GM23338 (cell line): ENCODE results near the gene CEACAM16. TPM values are rescaled to one million over a fixed set of nuclear protein-coding genes. Genes with fewer than 3 reads are reported as not detected.

Source experiments
- ATAC-seq: fragments of 200-7000 bp; cut with Tn5 transposase; 3 replicates; pipeline ENCODE4 v1.9.1; 2020
- DNase-seq: peaks from one replicate; pipeline ENCODE4 v3.0.0-alpha.2; 2015; ENCODE audit warnings: low spot score
- H2AFZ ChIP-seq: fragments of 200-600 bp; sonication (generic); 2 replicates; pipeline ENCODE4 v1.8.0; 2016; ENCODE audit warnings: antibody characterized with exemption, mild to moderate bottlenecking, moderate library complexity
- H3F3A ChIP-seq: fragments of 200-600 bp; sonication (generic); replicated peaks from 2 replicates; pipeline ENCODE4 v1.8.0; 2017; ENCODE audit warnings: antibody characterized with exemption, mixed run types, low read depth
- H3K27ac ChIP-seq: fragments of 200-600 bp; sonication (generic); 2 replicates; pipeline ENCODE4 v1.6.1; 2016; ENCODE audit warnings: low read depth
- H3K27me3 ChIP-seq: fragments of 200-600 bp; sonication (generic); 2 replicates; pipeline ENCODE4 v1.8.0; 2016; ENCODE audit warnings: mild to moderate bottlenecking, mixed run types, moderate library complexity; ENCODE audit not compliant: insufficient read depth
- H3K36me3 ChIP-seq: fragments of 200-600 bp; sonication (generic); 2 replicates; pipeline ENCODE4 v1.8.0; 2016; ENCODE audit warnings: mild to moderate bottlenecking; ENCODE audit not compliant: insufficient read depth
- H3K4me1 ChIP-seq: fragments of 200-600 bp; sonication (generic); 2 replicates; pipeline ENCODE4 v1.8.0; 2016; ENCODE audit warnings: mild to moderate bottlenecking, moderate library complexity; ENCODE audit not compliant: insufficient read depth
- H3K4me2 ChIP-seq: fragments of 200-600 bp; sonication (generic); 2 replicates; pipeline ENCODE4 v1.7.1; 2017; ENCODE audit warnings: mixed run types
- H3K4me3 ChIP-seq: fragments of 200-600 bp; sonication (generic); 2 replicates; pipeline ENCODE4 v1.6.1; 2016; ENCODE audit warnings: mixed run types
- H3K79me2 ChIP-seq: fragments of 200-600 bp; sonication (generic); replicated peaks from 2 replicates; pipeline ENCODE4 v1.8.0; 2017; ENCODE audit warnings: mild to moderate bottlenecking; ENCODE audit not compliant: insufficient read depth
- H3K9me2 ChIP-seq: fragments of 200-600 bp; sonication (generic); 2 replicates; pipeline ENCODE4 v1.8.0; 2017; ENCODE audit not compliant: insufficient read depth
- H4K20me1 ChIP-seq: fragments of 200-600 bp; sonication (generic); replicated peaks from 2 replicates; pipeline ENCODE4 v1.8.0; 2017; ENCODE audit warnings: mild to moderate bottlenecking; ENCODE audit not compliant: insufficient read depth
- H3K27ac Mint-ChIP-seq: 2 replicates; pipeline ENCODE4 v1.8.0; 2020; ENCODE audit warnings: inconsistent platforms, mild to moderate bottlenecking, moderate library complexity, mixed read lengths
- H3K27me3 Mint-ChIP-seq: 3 replicates; pipeline ENCODE4 v1.8.0; 2022; ENCODE audit warnings: low read depth, mild to moderate bottlenecking, moderate library complexity, mixed read lengths, inconsistent platforms; ENCODE audit not compliant: insufficient read depth, poor library complexity
- H3K36me3 Mint-ChIP-seq: 3 replicates; pipeline ENCODE4 v1.8.0; 2021; ENCODE audit warnings: low read depth, mild to moderate bottlenecking, inconsistent platforms, moderate library complexity, mixed read lengths
- H3K4me1 Mint-ChIP-seq: 3 replicates; pipeline ENCODE4 v1.8.0; 2020; ENCODE audit warnings: mild to moderate bottlenecking, inconsistent platforms, mixed read lengths
- H3K4me3 Mint-ChIP-seq: 3 replicates; pipeline ENCODE4 v1.8.0; 2021; ENCODE audit warnings: moderate library complexity, mild to moderate bottlenecking, inconsistent platforms, mixed read lengths
- H3K9me3 Mint-ChIP-seq: 3 replicates; pipeline ENCODE4 v1.8.0; 2020; ENCODE audit warnings: moderate library complexity, mild to moderate bottlenecking, inconsistent platforms, mixed read lengths
- CREB1 ChIP-seq: fragments of 250-450 bp; sonication (Bioruptor Pico); IDR thresholded peaks from 2 replicates; pipeline ENCODE4 v1.5.0; 2020; ENCODE audit warnings: low read depth, mild to moderate bottlenecking, moderate library complexity
- ETS1 ChIP-seq: IDR thresholded peaks from 2 replicates; pipeline ENCODE4 v1.6.1; 2016; ENCODE audit warnings: antibody characterized with exemption
- EZH2 ChIP-seq: fragments of 200-600 bp; sonication (generic); IDR thresholded peaks from one replicate; pipeline ENCODE4 v1.8.0; 2017; ENCODE audit warnings: antibody characterized with exemption, mild to moderate bottlenecking, low read depth; ENCODE audit not compliant: unreplicated experiment
- EZH2phosphoT487 ChIP-seq: fragments of 200-600 bp; sonication (generic); IDR thresholded peaks from one replicate; pipeline ENCODE4 v1.8.1; 2018; ENCODE audit warnings: antibody characterized with exemption; ENCODE audit not compliant: unreplicated experiment
- JUNB ChIP-seq: IDR thresholded peaks from one replicate; pipeline ENCODE4 v1.6.1; 2016; ENCODE audit warnings: antibody characterized with exemption; ENCODE audit not compliant: unreplicated experiment
- NANOG ChIP-seq: IDR thresholded peaks from 2 replicates; pipeline ENCODE4 v1.6.1; 2016; ENCODE audit warnings: antibody characterized with exemption, borderline replicate concordance
- POLR2AphosphoS5 ChIP-seq: IDR thresholded peaks from 2 replicates; pipeline ENCODE4 v1.6.1; 2016; ENCODE audit warnings: antibody characterized with exemption, low read depth
- STAT1 ChIP-seq: IDR thresholded peaks from one replicate; pipeline ENCODE4 v1.6.1; 2016; ENCODE audit warnings: antibody characterized with exemption; ENCODE audit not compliant: unreplicated experiment
- ZNF114 ChIP-seq: fragments of 250-450 bp; sonication (Bioruptor Pico); IDR thresholded peaks from 2 replicates; pipeline ENCODE4 v1.5.0; 2020; ENCODE audit warnings: mild to moderate bottlenecking, moderate library complexity
- ZNF331 ChIP-seq: fragments of 250-450 bp; sonication (Bioruptor Pico); IDR thresholded peaks from 2 replicates; pipeline ENCODE4 v1.5.0; 2020; ENCODE audit warnings: low read depth, mild to moderate bottlenecking, moderate library complexity
- polyA plus RNA-seq: library from polyadenylated mRNA; unstranded; fragments of >200 nt; fragmentation: Nextera tagmentation; extraction: Ambion mirVana; gene quantifications from 2 replicates; pipeline ENCODE4 v1.2.1, GENCODE V29; 2016
- total RNA-seq: library from RNA; depleted of rRNA; stranded (reverse); fragments of >200 nt; shearing (Covaris generic); gene quantifications from 2 replicates; pipeline ENCODE4 v1.2.3, GENCODE V29; 2014
- TF ChIP-seq, protein P1 (sequence below), 2 experiments: fragments of 200-600 bp in 1 of 2; sonication (generic) in 1 of 2; conservative IDR thresholded peaks; 2 replicates each; pipeline versions ENCODE4 v1.5.1 to v1.6.1; 2016 to 2017; ENCODE audit warnings: antibody characterized with exemption in 2 of 2, low read depth in 2 of 2, mild to moderate bottlenecking in 2 of 2, moderate library complexity in 1 of 2
- TF ChIP-seq, protein P2 (sequence below): IDR thresholded peaks from one replicate; pipeline ENCODE4 v1.6.1; 2018; ENCODE audit warnings: antibody characterized with exemption; ENCODE audit not compliant: unreplicated experiment
- TF ChIP-seq, protein P3 (sequence below): fragments of 250-450 bp; sonication (Bioruptor Pico); IDR thresholded peaks from 2 replicates; pipeline ENCODE4 v1.5.0; 2020; ENCODE audit warnings: mild to moderate bottlenecking, moderate library complexity

Gene CEACAM16
- total and polyA plus RNA-seq, 2 experiments from 2014 or later, result not detected

GRCh38 chr19:44663996-44664395, 35.0 kb upstream of the CEACAM16 start:
- H3K4me1 ChIP-seq, result 0 out of 2 replicates have a peak, but pooled peaks cover 6% of the 10 kb centered on the region
- no peak overlapping the region for H3K4me3 Mint-ChIP-seq
- H3K27ac Mint-ChIP-seq, result no peak overlapping the region
- H3K4me2 ChIP-seq, result no peak overlapping the region
- H3K4me1 Mint-ChIP-seq, result no peaks in the 10 kb centered on the region
- H3K27me3 Mint-ChIP-seq, result peaks cover 7% of the 10 kb centered on the region
- ATAC-seq (no peak), DNase-seq (no peak)
- no peaks in the 10 kb centered on the region for H3K27me3 ChIP-seq
- H3F3A ChIP-seq, result 0 out of 2 replicates have a peak, but pooled peaks cover 4% of the 10 kb centered on the region
- H3K36me3 ChIP-seq, result peaks cover 5% of the 10 kb centered on the region
- no peak overlapping the region for H3K27ac ChIP-seq
- H3K4me3 ChIP-seq, result no peak overlapping the region
- peaks cover 20% of the 10 kb centered on the region for H3K36me3 Mint-ChIP-seq
- no peaks in the 10 kb centered on the region; the same call in 2 of the 3 replicates for H3K9me3 Mint-ChIP-seq
- no peaks in the 10 kb centered on the region for H3K79me2 ChIP-seq
- TF ChIP-seq JUNB, result no peak
- TF ChIP-seq, protein P1, sequence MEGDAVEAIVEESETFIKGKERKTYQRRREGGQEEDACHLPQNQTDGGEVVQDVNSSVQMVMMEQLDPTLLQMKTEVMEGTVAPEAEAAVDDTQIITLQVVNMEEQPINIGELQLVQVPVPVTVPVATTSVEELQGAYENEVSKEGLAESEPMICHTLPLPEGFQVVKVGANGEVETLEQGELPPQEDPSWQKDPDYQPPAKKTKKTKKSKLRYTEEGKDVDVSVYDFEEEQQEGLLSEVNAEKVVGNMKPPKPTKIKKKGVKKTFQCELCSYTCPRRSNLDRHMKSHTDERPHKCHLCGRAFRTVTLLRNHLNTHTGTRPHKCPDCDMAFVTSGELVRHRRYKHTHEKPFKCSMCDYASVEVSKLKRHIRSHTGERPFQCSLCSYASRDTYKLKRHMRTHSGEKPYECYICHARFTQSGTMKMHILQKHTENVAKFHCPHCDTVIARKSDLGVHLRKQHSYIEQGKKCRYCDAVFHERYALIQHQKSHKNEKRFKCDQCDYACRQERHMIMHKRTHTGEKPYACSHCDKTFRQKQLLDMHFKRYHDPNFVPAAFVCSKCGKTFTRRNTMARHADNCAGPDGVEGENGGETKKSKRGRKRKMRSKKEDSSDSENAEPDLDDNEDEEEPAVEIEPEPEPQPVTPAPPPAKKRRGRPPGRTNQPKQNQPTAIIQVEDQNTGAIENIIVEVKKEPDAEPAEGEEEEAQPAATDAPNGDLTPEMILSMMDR (conservative IDR thresholded peaks at IDR 0.05; ENCODE audit: low read depth in 2 of 2), result no peak
- no peak for TF ChIP-seq POLR2AphosphoS5
- TF ChIP-seq, protein P2, sequence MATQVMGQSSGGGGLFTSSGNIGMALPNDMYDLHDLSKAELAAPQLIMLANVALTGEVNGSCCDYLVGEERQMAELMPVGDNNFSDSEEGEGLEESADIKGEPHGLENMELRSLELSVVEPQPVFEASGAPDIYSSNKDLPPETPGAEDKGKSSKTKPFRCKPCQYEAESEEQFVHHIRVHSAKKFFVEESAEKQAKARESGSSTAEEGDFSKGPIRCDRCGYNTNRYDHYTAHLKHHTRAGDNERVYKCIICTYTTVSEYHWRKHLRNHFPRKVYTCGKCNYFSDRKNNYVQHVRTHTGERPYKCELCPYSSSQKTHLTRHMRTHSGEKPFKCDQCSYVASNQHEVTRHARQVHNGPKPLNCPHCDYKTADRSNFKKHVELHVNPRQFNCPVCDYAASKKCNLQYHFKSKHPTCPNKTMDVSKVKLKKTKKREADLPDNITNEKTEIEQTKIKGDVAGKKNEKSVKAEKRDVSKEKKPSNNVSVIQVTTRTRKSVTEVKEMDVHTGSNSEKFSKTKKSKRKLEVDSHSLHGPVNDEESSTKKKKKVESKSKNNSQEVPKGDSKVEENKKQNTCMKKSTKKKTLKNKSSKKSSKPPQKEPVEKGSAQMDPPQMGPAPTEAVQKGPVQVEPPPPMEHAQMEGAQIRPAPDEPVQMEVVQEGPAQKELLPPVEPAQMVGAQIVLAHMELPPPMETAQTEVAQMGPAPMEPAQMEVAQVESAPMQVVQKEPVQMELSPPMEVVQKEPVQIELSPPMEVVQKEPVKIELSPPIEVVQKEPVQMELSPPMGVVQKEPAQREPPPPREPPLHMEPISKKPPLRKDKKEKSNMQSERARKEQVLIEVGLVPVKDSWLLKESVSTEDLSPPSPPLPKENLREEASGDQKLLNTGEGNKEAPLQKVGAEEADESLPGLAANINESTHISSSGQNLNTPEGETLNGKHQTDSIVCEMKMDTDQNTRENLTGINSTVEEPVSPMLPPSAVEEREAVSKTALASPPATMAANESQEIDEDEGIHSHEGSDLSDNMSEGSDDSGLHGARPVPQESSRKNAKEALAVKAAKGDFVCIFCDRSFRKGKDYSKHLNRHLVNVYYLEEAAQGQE, result no peak
- TF ChIP-seq ETS1, result no peak
- no peak for TF ChIP-seq EZH2phosphoT487
- TF ChIP-seq CREB1 (CRISPR knock-in tag), result no peak
- TF ChIP-seq, protein P3, sequence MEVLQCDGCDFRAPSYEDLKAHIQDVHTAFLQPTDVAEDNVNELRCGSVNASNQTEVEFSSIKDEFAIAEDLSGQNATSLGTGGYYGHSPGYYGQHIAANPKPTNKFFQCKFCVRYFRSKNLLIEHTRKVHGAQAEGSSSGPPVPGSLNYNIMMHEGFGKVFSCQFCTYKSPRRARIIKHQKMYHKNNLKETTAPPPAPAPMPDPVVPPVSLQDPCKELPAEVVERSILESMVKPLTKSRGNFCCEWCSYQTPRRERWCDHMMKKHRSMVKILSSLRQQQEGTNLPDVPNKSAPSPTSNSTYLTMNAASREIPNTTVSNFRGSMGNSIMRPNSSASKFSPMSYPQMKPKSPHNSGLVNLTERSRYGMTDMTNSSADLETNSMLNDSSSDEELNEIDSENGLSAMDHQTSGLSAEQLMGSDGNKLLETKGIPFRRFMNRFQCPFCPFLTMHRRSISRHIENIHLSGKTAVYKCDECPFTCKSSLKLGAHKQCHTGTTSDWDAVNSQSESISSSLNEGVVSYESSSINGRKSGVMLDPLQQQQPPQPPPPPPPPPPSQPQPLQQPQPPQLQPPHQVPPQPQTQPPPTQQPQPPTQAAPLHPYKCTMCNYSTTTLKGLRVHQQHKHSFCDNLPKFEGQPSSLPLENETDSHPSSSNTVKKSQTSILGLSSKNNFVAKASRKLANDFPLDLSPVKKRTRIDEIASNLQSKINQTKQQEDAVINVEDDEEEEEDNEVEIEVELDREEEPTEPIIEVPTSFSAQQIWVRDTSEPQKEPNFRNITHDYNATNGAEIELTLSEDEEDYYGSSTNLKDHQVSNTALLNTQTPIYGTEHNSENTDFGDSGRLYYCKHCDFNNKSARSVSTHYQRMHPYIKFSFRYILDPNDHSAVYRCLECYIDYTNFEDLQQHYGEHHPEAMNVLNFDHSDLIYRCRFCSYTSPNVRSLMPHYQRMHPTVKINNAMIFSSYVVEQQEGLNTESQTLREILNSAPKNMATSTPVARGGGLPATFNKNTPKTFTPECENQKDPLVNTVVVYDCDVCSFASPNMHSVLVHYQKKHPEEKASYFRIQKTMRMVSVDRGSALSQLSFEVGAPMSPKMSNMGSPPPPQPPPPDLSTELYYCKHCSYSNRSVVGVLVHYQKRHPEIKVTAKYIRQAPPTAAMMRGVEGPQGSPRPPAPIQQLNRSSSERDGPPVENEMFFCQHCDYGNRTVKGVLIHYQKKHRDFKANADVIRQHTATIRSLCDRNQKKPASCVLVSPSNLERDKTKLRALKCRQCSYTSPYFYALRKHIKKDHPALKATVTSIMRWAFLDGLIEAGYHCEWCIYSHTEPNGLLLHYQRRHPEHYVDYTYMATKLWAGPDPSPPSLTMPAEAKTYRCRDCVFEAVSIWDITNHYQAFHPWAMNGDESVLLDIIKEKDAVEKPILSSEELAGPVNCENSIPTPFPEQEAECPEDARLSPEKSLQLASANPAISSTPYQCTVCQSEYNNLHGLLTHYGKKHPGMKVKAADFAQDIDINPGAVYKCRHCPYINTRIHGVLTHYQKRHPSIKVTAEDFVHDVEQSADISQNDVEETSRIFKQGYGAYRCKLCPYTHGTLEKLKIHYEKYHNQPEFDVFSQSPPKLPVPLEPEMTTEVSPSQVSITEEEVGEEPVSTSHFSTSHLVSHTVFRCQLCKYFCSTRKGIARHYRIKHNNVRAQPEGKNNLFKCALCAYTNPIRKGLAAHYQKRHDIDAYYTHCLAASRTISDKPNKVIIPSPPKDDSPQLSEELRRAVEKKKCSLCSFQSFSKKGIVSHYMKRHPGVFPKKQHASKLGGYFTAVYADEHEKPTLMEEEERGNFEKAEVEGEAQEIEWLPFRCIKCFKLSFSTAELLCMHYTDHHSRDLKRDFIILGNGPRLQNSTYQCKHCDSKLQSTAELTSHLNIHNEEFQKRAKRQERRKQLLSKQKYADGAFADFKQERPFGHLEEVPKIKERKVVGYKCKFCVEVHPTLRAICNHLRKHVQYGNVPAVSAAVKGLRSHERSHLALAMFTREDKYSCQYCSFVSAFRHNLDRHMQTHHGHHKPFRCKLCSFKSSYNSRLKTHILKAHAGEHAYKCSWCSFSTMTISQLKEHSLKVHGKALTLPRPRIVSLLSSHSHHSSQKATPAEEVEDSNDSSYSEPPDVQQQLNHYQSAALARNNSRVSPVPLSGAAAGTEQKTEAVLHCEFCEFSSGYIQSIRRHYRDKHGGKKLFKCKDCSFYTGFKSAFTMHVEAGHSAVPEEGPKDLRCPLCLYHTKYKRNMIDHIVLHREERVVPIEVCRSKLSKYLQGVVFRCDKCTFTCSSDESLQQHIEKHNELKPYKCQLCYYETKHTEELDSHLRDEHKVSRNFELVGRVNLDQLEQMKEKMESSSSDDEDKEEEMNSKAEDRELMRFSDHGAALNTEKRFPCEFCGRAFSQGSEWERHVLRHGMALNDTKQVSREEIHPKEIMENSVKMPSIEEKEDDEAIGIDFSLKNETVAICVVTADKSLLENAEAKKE (CRISPR knock-in tag), result no peak
- no peak for TF ChIP-seq NANOG
- TF ChIP-seq EZH2, result no peak
- no peak for TF ChIP-seq ZNF331 (CRISPR knock-in tag)
- TF ChIP-seq STAT1, result no peak
- no peak for TF ChIP-seq ZNF114 (CRISPR knock-in tag)
- no peak overlapping the region for H2AFZ ChIP-seq
- no peaks in the 10 kb centered on the region for H3K9me2 ChIP-seq
- H4K20me1 ChIP-seq, result 0 out of 2 replicates have a peak, but pooled peaks cover 3% of the 10 kb centered on the region
